Tibial nerve (tissue), 4 donors: ENCODE data around the gene SORCS2. TPM values are rescaled to one million over a fixed set of nuclear protein-coding genes. Genes with fewer than 3 reads are reported as not detected.

Experiments
- DNase-seq, 2 donors: peaks; one replicate each; pipeline ENCODE4 v3.0.0-alpha.2; 2019; ENCODE audit warnings: low spot score in 2 of 2
- H3K27ac ChIP-seq, 4 donors: fragments of 200-600 bp; sonication (generic) in 3 of 4; one replicate each; pipeline ENCODE4 v1.5.1; 2017 to 2019; ENCODE audit warnings: mild to moderate bottlenecking in 1 of 4
- H3K27me3 ChIP-seq, 2 donors: fragments of 200-600 bp; sonication (generic) in 1 of 2; one replicate each; pipeline versions ENCODE4 v1.5.1 to v1.6.0; 2017 to 2019
- H3K36me3 ChIP-seq, 3 donors: fragments of 200-600 bp; sonication (generic); one replicate each; pipeline ENCODE4 v1.5.1; 2018 to 2019
- H3K4me1 ChIP-seq, 4 donors: fragments of 200-600 bp; sonication (generic) in 3 of 4; one replicate each; pipeline ENCODE4 v1.5.1; 2017 to 2019
- H3K4me3 ChIP-seq, 4 donors: fragments of 200-600 bp; sonication (generic) in 3 of 4; one replicate each; pipeline ENCODE4 v1.5.1; 2017 to 2019; ENCODE audit warnings: mild to moderate bottlenecking in 1 of 4, moderate library complexity in 1 of 4
- H3K9me3 ChIP-seq, 4 donors: fragments of 200-600 bp; sonication (generic) in 3 of 4; one replicate each; pipeline ENCODE4 v1.5.1; 2017 to 2019
- EP300 ChIP-seq, 2 donors: sonication (generic); formaldehyde crosslinking; IDR thresholded peaks; one replicate each; pipeline ENCODE4 v1.6.1; 2017; ENCODE audit warnings: antibody characterized with exemption in 2 of 2, mild to moderate bottlenecking in 1 of 2
- POLR2A ChIP-seq, 2 donors: fragments of 450-650 bp; IDR thresholded peaks; one replicate each; pipeline ENCODE4 v1.6.1; 2017; ENCODE audit warnings: antibody characterized with exemption in 2 of 2, mild to moderate bottlenecking in 2 of 2, moderate library complexity in 2 of 2
- WGBS, 2 donors: methylation state at CpG; one replicate each; pipeline ENCODE4 v1.1.5; 2018; 5-methylcytosine and 5-hydroxymethylcytosine counted together
- total RNA-seq, 4 donors: library from RNA; depleted of rRNA; stranded (reverse); fragments of >200 nt; gene quantifications; one replicate each; pipeline ENCODE4 v1.1.0, GENCODE V29; 2016
- TF ChIP-seq, protein P1 (sequence below), 5 experiments: fragments of 200-600 bp in 3 of 5; fragments of 450-650 bp in 2 of 5; sonication (generic) in 3 of 5; IDR thresholded peaks; one replicate each; pipeline ENCODE4 v1.5.1; 2016 to 2019; ENCODE audit warnings: antibody characterized with exemption in 5 of 5, mild to moderate bottlenecking in 3 of 5, moderate library complexity in 2 of 5

Gene SORCS2
- total RNA-seq, 4 donors from 2014 or later = 15.6 to 48.9 (median 38.3) TPM

- no peaks in the 10 kb centered on the region for H3K27me3 ChIP-seq
- no peak overlapping the region for H3K4me3 ChIP-seq
- H3K9me3 ChIP-seq = peaks cover 0 to 8% (median 0%) of the 10 kb centered on the region in 4 donors
- H3K27ac ChIP-seq = no peak overlapping the region
- peaks cover 0 to 40% (median 0%) of the 10 kb centered on the region in 4 donors for H3K4me1 ChIP-seq
- H3K36me3 ChIP-seq = no peaks in the 10 kb centered on the region
- DNase-seq = no peak
- WGBS, 2 donors = 46 to 54% methylated on average over 9 of the region's 10 CpGs
- TF ChIP-seq POLR2A (IDR thresholded peaks at IDR 0.05) (no peak), EP300 (IDR thresholded peaks at IDR 0.05) (no peak)
- TF ChIP-seq, protein P1, sequence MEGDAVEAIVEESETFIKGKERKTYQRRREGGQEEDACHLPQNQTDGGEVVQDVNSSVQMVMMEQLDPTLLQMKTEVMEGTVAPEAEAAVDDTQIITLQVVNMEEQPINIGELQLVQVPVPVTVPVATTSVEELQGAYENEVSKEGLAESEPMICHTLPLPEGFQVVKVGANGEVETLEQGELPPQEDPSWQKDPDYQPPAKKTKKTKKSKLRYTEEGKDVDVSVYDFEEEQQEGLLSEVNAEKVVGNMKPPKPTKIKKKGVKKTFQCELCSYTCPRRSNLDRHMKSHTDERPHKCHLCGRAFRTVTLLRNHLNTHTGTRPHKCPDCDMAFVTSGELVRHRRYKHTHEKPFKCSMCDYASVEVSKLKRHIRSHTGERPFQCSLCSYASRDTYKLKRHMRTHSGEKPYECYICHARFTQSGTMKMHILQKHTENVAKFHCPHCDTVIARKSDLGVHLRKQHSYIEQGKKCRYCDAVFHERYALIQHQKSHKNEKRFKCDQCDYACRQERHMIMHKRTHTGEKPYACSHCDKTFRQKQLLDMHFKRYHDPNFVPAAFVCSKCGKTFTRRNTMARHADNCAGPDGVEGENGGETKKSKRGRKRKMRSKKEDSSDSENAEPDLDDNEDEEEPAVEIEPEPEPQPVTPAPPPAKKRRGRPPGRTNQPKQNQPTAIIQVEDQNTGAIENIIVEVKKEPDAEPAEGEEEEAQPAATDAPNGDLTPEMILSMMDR (IDR thresholded peaks at IDR 0.05) = no peak
Observed at GRCh38 chr4:7628432-7628831, 436.1 kb downstream of the SORCS2 start.

DNA sequence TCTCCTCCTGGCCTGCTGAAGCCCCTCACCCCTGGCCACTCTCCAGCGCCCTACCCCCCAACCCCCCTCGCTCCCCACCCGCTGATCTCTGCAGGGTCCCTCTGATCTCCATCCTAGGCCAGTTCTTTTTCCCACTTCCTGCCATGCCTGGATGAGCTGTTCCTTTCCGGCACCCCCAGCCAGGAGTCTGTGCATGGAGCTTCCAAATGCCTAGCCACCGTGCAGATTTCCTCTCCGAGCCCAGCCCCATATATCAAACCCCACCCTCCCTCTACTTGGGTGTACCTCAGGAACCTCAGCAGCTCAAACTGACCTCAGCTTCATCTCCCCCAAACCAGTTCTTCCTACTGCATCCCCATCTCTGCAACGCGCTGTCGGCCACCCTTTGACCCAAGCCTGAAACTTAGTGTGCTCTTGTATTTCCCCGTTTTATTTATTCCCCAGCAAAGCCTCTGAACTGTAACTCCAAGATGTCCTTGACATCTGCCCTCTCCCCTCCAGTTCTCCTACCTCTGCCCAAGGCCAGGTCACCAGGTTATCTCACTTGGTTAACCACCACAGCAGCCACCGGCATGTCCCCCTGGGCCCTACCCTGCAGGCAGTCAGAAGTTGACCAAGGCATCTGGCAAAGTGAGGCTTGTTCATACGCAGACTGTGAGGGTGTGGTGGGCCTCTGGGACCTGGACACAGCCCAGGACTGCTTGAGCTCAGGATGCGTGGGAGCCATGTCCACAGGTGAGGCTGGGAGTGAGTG, 437.3 kb downstream of the SORCS2 start:
- no peak overlapping the region for H3K4me3 ChIP-seq
- peaks cover 0 to 33% (median 0%) of the 10 kb centered on the region in 4 donors for H3K4me1 ChIP-seq
- TF ChIP-seq POLR2A (IDR thresholded peaks at IDR 0.05) (no peak), EP300 (IDR thresholded peaks at IDR 0.05) (no peak)
- H3K27ac ChIP-seq = peak overlapping the region in 2 of 4 donors; percentile 5 to 46
- no peaks in the 10 kb centered on the region for H3K27me3 ChIP-seq
- H3K9me3 ChIP-seq = peaks cover 0 to 8% (median 0%) of the 10 kb centered on the region in 4 donors
- DNase-seq = no peak
- 62 to 84% methylated on average over 13 of the region's 13 CpGs for WGBS, 2 donors
- H3K36me3 ChIP-seq = no peaks in the 10 kb centered on the region

DNA sequence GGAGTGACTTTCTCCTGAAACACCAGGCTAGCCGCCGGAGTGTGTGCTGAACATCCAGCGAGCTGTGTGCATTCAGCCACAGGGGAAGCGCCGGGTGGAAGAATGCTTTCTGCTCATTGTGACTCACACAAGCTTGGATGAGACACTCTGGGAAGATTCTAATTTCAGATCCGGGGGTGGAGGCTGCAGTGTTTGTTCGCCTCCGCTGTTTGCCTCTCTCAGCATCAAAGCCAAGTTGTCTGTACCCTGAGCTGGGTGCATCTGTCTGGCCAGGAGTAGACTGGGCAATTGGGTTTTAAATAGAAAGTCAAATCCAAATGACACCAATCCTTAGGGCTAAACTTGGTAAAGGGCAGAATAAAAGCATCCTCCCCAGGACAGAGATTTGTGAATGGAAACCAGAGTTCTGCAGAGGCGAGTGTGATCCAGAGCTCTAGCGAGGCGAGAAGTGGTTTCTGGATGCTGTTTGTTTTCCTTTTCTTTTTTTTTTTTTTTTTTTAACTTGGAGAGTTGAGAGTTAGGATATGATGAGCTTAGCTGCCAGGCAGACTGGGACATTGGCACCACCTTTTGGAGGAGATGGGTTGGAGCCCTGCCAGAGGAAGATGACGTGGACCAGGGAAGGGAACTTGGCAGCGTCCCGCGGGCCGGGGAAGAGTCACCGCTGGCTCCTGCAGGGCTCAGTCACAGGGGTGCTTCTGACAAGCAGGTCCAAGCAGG, 438.4 kb downstream of the SORCS2 start:
- TF ChIP-seq POLR2A (IDR thresholded peaks at IDR 0.05) (no peak), EP300 (IDR thresholded peaks at IDR 0.05) (no peak)
- TF ChIP-seq, protein P1 (IDR thresholded peaks at IDR 0.05) = no peak
- peaks cover 0 to 8% (median 0%) of the 10 kb centered on the region in 4 donors for H3K9me3 ChIP-seq
- peaks cover 0 to 35% (median 0%) of the 10 kb centered on the region in 4 donors for H3K4me1 ChIP-seq
- 25 to 31% methylated on average over 17 of the region's 17 CpGs for WGBS, 2 donors
- H3K4me3 ChIP-seq = no peak overlapping the region
- H3K36me3 ChIP-seq = no peaks in the 10 kb centered on the region
- H3K27ac ChIP-seq = peak overlapping the region in 2 of 4 donors; percentile 5 to 46
- H3K27me3 ChIP-seq = no peaks in the 10 kb centered on the region
- peak; percentile 53 to 54 for DNase-seq

DNA sequence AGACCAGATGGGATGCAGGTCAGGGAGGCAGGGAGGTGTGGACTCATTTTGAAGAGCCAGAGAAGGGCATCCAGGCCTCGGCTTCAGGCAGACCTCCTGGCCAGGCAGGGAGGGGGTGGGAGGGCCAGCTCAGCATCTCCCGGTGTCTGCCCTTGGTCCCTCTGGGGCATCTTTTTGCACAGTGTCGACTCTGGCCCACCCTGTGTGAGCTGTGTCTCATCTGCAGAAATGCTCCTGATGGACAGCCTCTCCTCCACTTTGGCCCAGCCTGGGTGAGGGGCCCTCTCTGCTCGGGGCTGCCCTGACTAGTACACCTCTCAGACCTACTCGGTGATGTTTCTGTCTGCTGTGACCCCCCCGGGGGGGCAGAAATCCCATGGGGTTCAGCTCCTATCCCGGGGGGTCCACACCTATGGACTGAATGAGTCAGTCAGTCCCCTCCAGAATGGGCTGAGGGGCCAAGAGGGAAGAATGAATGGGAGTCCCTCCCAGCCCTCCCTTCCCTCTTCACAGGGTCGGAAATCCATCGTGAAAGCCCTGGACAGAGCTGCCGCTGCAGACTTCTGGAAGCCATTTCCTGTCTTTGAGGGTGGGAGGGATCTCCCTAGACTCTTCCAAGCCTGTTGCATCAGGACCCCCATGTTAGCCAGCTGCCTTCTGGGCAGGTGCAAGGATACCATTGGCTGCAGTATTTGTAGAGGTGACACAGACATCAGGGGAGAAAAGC, 439.1 kb downstream of the SORCS2 start:
- Histone ChIP-seq H3K4me3 (no peak overlapping the region), H3K4me1 (peaks cover 0 to 35% (median 0%) of the 10 kb centered on the region in 4 donors), H3K36me3 (no peaks in the 10 kb centered on the region), H3K27me3 (no peaks in the 10 kb centered on the region), H3K9me3 (peaks cover 0 to 8% (median 0%) of the 10 kb centered on the region in 4 donors), H3K27ac (peak overlapping the region in 1 of 4 donors; percentile 46)
- WGBS, 2 donors = 32 to 38% methylated on average over 9 to 10 of the region's 10 CpGs
- no peak for DNase-seq
- no peak for TF ChIP-seq POLR2A (IDR thresholded peaks at IDR 0.05)
- no peak for TF ChIP-seq EP300 (IDR thresholded peaks at IDR 0.05)
- TF ChIP-seq, protein P1 (IDR thresholded peaks at IDR 0.05) = no peak

DNA sequence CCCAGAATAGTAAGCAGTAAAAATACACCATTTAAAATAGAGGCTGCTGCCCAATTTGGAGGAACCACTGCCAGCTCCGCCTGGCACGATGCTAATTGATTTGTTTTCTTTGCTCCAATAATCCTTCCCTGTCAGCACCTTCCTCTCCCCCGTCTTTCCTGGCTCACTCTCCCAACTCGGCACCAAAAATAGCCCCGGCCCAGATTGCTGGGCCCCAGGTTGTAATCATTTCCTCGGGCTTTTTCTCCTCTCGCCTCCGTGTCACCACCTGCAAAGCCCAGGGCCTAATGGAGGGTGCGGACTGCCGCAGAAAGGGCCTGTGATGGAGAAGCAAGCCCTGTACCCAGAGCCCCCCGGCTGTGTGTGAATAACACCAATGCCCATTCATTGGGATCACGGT, 440.0 kb downstream of the SORCS2 start:
- WGBS, 2 donors = 68 to 84% methylated on average over 12 of the region's 12 CpGs
- TF ChIP-seq POLR2A (IDR thresholded peaks at IDR 0.05) = no peak
- TF ChIP-seq, protein P1 (IDR thresholded peaks at IDR 0.05) = no peak
- TF ChIP-seq EP300 (IDR thresholded peaks at IDR 0.05) = no peak
- DNase-seq = no peak
- peaks cover 0 to 8% (median 0%) of the 10 kb centered on the region in 4 donors for H3K9me3 ChIP-seq
- no peaks in the 10 kb centered on the region for H3K27me3 ChIP-seq
- H3K36me3 ChIP-seq = no peaks in the 10 kb centered on the region
- peaks cover 0 to 35% (median 0%) of the 10 kb centered on the region in 4 donors for H3K4me1 ChIP-seq
- no peak overlapping the region for H3K27ac ChIP-seq
- H3K4me3 ChIP-seq = no peak overlapping the region
